Measurements from ENCODE around the gene TDRD1.

GRCh38 chr10:114252092-114252491, 72.9 kb downstream of the TDRD1 start:
- no peak for TF ChIP-seq EZH2 (IDR thresholded peaks at IDR 0.05; ENCODE audit: insufficient read depth, poor library complexity, severe bottlenecking)
- no peak for TF ChIP-seq EZH2phosphoT487 (IDR thresholded peaks at IDR 0.05; ENCODE audit: insufficient read depth, low read depth)
